OCI-LY1 (cell line): Measurements from ENCODE around the gene ZNF160.

ENCODE experiments used
- CTCF ChIP-seq: fragments of 200-600 bp; sonication (generic), shearing (Covaris generic); IDR thresholded peaks from 2 replicates; pipeline ENCODE4 v1.5.1; 2017; ENCODE audit warnings: mild to moderate bottlenecking, antibody characterized with exemption, low read length, moderate library complexity, mixed read lengths
- EZH2 ChIP-seq: fragments of 200-600 bp; sonication (generic), shearing (Covaris generic); IDR thresholded peaks from 2 replicates; pipeline ENCODE4 v1.8.0; 2017; ENCODE audit warnings: borderline replicate concordance, mixed run types, mild to moderate bottlenecking, antibody characterized with exemption, low read length, moderate library complexity, mixed read lengths

GRCh38 chr19:53034054-53034453 is 69.2 kb downstream of the ZNF160 start:
- TF ChIP-seq CTCF: no peak
- TF ChIP-seq EZH2: no peak
